DND-41 (cell line): Measurements from ENCODE around the gene FCGR1A.
"Not testable (repeated sequence)": the region's sequence is repeated elsewhere in the genome, so short reads cannot be mapped to it uniquely, and the experiment has no call there.

Experiments used
- ATAC-seq: fragments of 200-7000 bp; cut with Tn5 transposase; 3 replicates; pipeline ENCODE4 v1.9.1; 2021; ENCODE audit warnings: low read depth; ENCODE audit not compliant: insufficient read depth
- DNase-seq: peaks from one replicate; pipeline ENCODE4 v3.0.0-alpha.2; 2020
- H2AFZ ChIP-seq: 2 replicates; pipeline ENCODE4 v1.6.0; 2012; ENCODE audit warnings: low read depth, low read length
- H3K27ac ChIP-seq: 2 replicates; pipeline ENCODE4 v1.5.1; 2012; ENCODE audit warnings: low read length, inconsistent platforms
- H3K27me3 ChIP-seq: fragments of 200-600 bp; sonication (generic); 2 replicates; pipeline ENCODE4 v1.6.0; 2012; ENCODE audit warnings: low read length, mild to moderate bottlenecking, inconsistent platforms; ENCODE audit not compliant: insufficient read depth, poor library complexity
- H3K36me3 ChIP-seq: 2 replicates; pipeline ENCODE4 v1.5.1; 2012; ENCODE audit warnings: low read length, inconsistent platforms; ENCODE audit not compliant: insufficient read depth
- H3K4me1 ChIP-seq: 2 replicates; pipeline ENCODE4 v1.5.1; 2012; ENCODE audit warnings: mild to moderate bottlenecking, low read length; ENCODE audit not compliant: insufficient read depth
- H3K4me2 ChIP-seq: 2 replicates; pipeline ENCODE4 v1.6.0; 2012; ENCODE audit warnings: mild to moderate bottlenecking, moderate library complexity, low read length, inconsistent platforms; ENCODE audit not compliant: insufficient read depth
- H3K4me3 ChIP-seq, 2 experiments: fragments of 200-600 bp in 1 of 2; shearing (Covaris generic) in 1 of 2; 2 replicates each; pipeline ENCODE4 v1.5.1; 2012 to 2016; ENCODE audit warnings: inconsistent platforms in 2 of 2, low read length in 2 of 2, mild to moderate bottlenecking in 2 of 2, low read depth in 1 of 2, moderate library complexity in 1 of 2
- H3K79me2 ChIP-seq: 2 replicates; pipeline ENCODE4 v1.6.0; 2012; ENCODE audit warnings: low read length, inconsistent platforms; ENCODE audit not compliant: insufficient read depth
- H3K9ac ChIP-seq: 2 replicates; pipeline ENCODE4 v1.6.0; 2012; ENCODE audit warnings: low read depth, mild to moderate bottlenecking, inconsistent platforms, low read length, moderate library complexity
- H3K9me3 ChIP-seq: 2 replicates; pipeline ENCODE4 v1.5.1; 2012; ENCODE audit warnings: low read length, moderate library complexity, mild to moderate bottlenecking, inconsistent platforms; ENCODE audit not compliant: insufficient read depth, severe bottlenecking
- H4K20me1 ChIP-seq: 2 replicates; pipeline ENCODE4 v1.6.0; 2012; ENCODE audit warnings: low read length; ENCODE audit not compliant: insufficient read depth

The FCGR1A gene

GRCh38 chr1:149782600-149782999 lies at the start of gene FCGR1A:
Gene FCGR1A, plus strand, starts transcription at chr1:149782694. Its CDS starts 50 bp downstream, at chr1:149782744.
- H4K20me1 ChIP-seq, H3K27me3 ChIP-seq, H3K4me1 ChIP-seq, DNase-seq, H2AFZ ChIP-seq, H3K4me2 ChIP-seq, H3K9ac ChIP-seq, H3K27ac ChIP-seq, H3K36me3 ChIP-seq, H3K79me2 ChIP-seq, H3K4me3 ChIP-seq, H3K9me3 ChIP-seq: not testable (repeated sequence)
- ATAC-seq: peak; percentile 56; the same call in 1 of the 3 replicates

- not testable (repeated sequence) for H2AFZ ChIP-seq, H3K9ac ChIP-seq, H3K36me3 ChIP-seq, H3K9me3 ChIP-seq, H4K20me1 ChIP-seq, H3K4me2 ChIP-seq, H3K4me3 ChIP-seq, H3K79me2 ChIP-seq, ATAC-seq, DNase-seq, H3K27me3 ChIP-seq, H3K27ac ChIP-seq, H3K4me1 ChIP-seq
Observed at GRCh38 chr1:149732781-149733180, 49.7 kb upstream of the FCGR1A start.

DNA sequence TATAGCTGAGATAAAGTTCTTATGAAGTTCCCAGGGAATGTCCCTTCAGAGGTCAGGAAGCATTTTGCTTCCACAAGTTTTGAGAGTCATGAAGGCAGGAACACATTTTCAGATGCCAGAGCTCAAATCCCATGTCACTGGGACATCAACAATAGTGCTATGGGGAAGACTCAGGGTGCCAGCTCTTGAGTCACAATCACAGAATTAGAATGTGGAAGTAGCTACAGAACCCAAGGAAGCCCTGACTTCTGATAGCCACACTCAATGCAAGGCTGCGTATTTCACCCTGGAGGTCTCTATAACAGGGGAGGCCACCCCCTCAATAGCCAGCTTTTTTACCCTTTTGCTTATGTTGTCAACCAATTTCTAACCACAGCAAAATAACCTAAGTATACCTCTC lies 47.8 kb upstream of the FCGR1A start:
- H3K9me3 ChIP-seq, H3K4me3 ChIP-seq, H3K9ac ChIP-seq, H3K4me1 ChIP-seq, H3K27ac ChIP-seq, DNase-seq, H4K20me1 ChIP-seq, H3K27me3 ChIP-seq, H3K79me2 ChIP-seq, H3K4me2 ChIP-seq, H3K36me3 ChIP-seq, ATAC-seq, H2AFZ ChIP-seq: not testable (repeated sequence)

DNA sequence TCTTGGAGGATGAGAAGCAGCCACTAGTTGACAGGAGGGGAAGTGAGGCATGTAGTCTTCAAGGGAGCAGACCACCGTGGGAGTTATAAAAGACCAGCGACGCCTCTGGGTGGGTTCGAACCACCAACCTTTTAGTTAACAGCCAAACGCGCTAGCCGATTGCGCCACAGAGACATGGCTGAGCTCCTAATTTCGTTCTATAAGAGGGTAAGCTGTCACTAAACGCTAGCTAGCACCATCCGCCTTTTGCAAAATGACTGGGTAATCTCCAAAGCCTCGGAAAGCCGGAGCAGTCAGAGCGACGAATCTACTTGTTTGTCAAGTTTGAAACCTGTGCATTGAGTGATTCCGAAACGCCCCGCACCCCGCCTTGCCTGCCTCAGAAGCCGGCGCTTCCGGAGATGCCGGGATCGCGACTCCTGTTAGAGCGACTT lies 42.3 kb upstream of the FCGR1A start:
- H3K27me3 ChIP-seq, H3K27ac ChIP-seq, H3K4me3 ChIP-seq, H3K9me3 ChIP-seq, H3K9ac ChIP-seq, H3K79me2 ChIP-seq, H4K20me1 ChIP-seq, H3K4me1 ChIP-seq, DNase-seq, ATAC-seq, H3K4me2 ChIP-seq, H2AFZ ChIP-seq, H3K36me3 ChIP-seq: not testable (repeated sequence)

DNA sequence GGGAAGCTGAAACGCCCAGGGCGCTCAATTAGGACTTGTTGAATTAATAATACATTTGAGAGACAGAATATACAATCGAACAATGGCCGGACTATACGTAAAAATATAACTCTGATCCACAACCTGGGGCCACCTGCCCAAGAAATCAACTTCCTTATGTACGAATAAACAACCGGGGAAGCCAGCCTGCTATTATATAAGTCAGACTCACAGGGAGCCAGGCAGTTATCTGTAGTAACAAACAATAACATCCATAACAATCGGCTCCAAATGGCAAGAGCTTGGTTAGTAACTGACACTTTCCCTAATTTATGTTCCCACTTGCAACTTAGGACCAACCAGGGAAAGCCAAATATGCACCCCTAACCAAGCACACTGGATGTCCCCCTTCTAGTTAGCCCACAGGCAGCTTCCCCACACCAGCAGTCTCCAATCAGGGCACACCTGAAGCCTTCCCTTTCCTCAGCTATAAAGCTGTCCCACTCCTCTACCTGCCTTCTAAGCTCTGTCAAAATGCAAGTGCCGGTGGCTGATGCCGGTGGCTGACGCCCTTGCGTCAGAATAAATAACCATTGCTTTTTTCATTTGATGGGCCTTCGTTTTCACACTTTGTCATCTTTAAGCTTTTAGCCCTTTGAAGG lies 41.8 kb upstream of the FCGR1A start:
- not testable (repeated sequence) for H3K27ac ChIP-seq, H3K27me3 ChIP-seq, H3K9me3 ChIP-seq, H3K4me3 ChIP-seq, H3K4me2 ChIP-seq, DNase-seq, H3K9ac ChIP-seq, H3K79me2 ChIP-seq, H3K4me1 ChIP-seq, H2AFZ ChIP-seq, H4K20me1 ChIP-seq, H3K36me3 ChIP-seq, ATAC-seq

- not testable (repeated sequence) for H3K4me3 ChIP-seq, H3K4me2 ChIP-seq, H3K4me1 ChIP-seq, DNase-seq, H3K9ac ChIP-seq, H2AFZ ChIP-seq, H3K27ac ChIP-seq, H4K20me1 ChIP-seq, H3K36me3 ChIP-seq, H3K27me3 ChIP-seq, H3K9me3 ChIP-seq, H3K79me2 ChIP-seq
- peak; percentile 68 for ATAC-seq
Observed at GRCh38 chr1:149741914-149742313, 40.6 kb upstream of the FCGR1A start.

GRCh38 chr1:149746463-149747356 lies 35.8 kb upstream of the FCGR1A start:
- not testable (repeated sequence) for H3K4me1 ChIP-seq, H3K79me2 ChIP-seq, H3K27me3 ChIP-seq, H4K20me1 ChIP-seq, H2AFZ ChIP-seq, ATAC-seq, H3K36me3 ChIP-seq, H3K4me3 ChIP-seq, H3K9me3 ChIP-seq, DNase-seq, H3K4me2 ChIP-seq, H3K27ac ChIP-seq, H3K9ac ChIP-seq
